NCI-H1930 (cell line): ENCODE data around the gene CD274.
"Not testable (repeated sequence)": the region's sequence is repeated elsewhere in the genome, so short reads cannot be mapped to it uniquely, and the experiment has no call there.

Experiments
- DNase-seq, 2 experiments: peaks; one replicate each; lab custom pipeline; 2025; lab: John Stamatoyannopoulos, UW

CD274 gene

GRCh38 chr9:5450359-5451091, at the start of gene CD274:
Gene CD274 (plus strand): TSS chr9:5450542. CDS start chr9:5456114, 5,572 bp downstream.
- DNase-seq, result peak; percentile 81 to 86

GRCh38 chr9:5402217-5402616, 48.1 kb upstream of the CD274 start:
- DNase-seq, result no peak

- DNase-seq, result no peak
These were observed 41.7 kb upstream of the CD274 start for GRCh38 chr9:5408596-5408995.

- DNase-seq, result no peak
These were observed 33.4 kb upstream of the CD274 start for GRCh38 chr9:5416953-5417352.

- no peak for DNase-seq
These were observed 31.9 kb upstream of the CD274 start for GRCh38 chr9:5418481-5418880.

GRCh38 chr9:5419987-5420386, 30.4 kb upstream of the CD274 start:
- DNase-seq, result no peak

- no peak for DNase-seq
These were observed 29.2 kb upstream of the CD274 start for GRCh38 chr9:5421163-5421562.

- DNase-seq, result no peak
These were observed 28.1 kb upstream of the CD274 start for GRCh38 chr9:5422276-5422675.

GRCh38 chr9:5425006-5425628, 25.2 kb upstream of the CD274 start:
- DNase-seq, result no peak

- no peak for DNase-seq
These were observed 23.3 kb upstream of the CD274 start for GRCh38 chr9:5427005-5427404.

GRCh38 chr9:5428172-5428571, 22.2 kb upstream of the CD274 start:
- DNase-seq, result no peak

- DNase-seq, result no peak
These were observed 21.4 kb upstream of the CD274 start for GRCh38 chr9:5428794-5429528.

GRCh38 chr9:5429873-5430564, 20.3 kb upstream of the CD274 start:
- DNase-seq, result no peak

- no peak for DNase-seq
These were observed 19.4 kb upstream of the CD274 start for GRCh38 chr9:5430912-5431311.

GRCh38 chr9:5432890-5433289, 17.5 kb upstream of the CD274 start:
- not testable (repeated sequence) for DNase-seq

GRCh38 chr9:5433328-5433727, 17.0 kb upstream of the CD274 start:
- DNase-seq, result not testable (repeated sequence)

- not testable (repeated sequence) for DNase-seq
These were observed 16.2 kb upstream of the CD274 start for GRCh38 chr9:5433841-5434810.

- DNase-seq, result no peak
These were observed 14.4 kb upstream of the CD274 start for GRCh38 chr9:5435912-5436311.

GRCh38 chr9:5436441-5436840, 13.9 kb upstream of the CD274 start:
- no peak for DNase-seq

GRCh38 chr9:5437254-5438216, 12.8 kb upstream of the CD274 start, which contains the start of gene PLGRKT:
Gene PLGRKT (minus strand): TSS chr9:5437925. CDS start chr9:5431977, 5,948 bp downstream.
- DNase-seq, result peak; percentile 93
